Activated T-helper 2 cell treated with anti-CD3 and anti-CD28 coated beads, Interferon-gamma antibody, Interleukin-2, Interleukin-4, amounts not matched to agents 10 μg/mL and 5 μg/mL and 100 μg/mL, durations not matched to agents 14 hours and 24 hours and 36 hours (primary cell): Measurements from ENCODE around the gene HOXA13. TPM values are rescaled to one million over a fixed set of nuclear protein-coding genes. Genes with fewer than 3 reads are reported as not detected.
A peak's percentile ranks its signal among the peaks of the same experiment; 100 is the strongest.

Experiments used
- DNase-seq: peaks from one replicate; pipeline ENCODE4 v3.0.0; 2021; ENCODE audit warnings: low spot score
- H3K27ac Mint-ChIP-seq: one replicate; pipeline ENCODE4 v1.8.0; 2021; ENCODE audit warnings: mixed read lengths
- H3K27me3 Mint-ChIP-seq: one replicate; pipeline ENCODE4 v1.8.0; 2021; ENCODE audit warnings: low read depth, mixed read lengths
- H3K36me3 Mint-ChIP-seq: one replicate; pipeline ENCODE4 v1.8.0; 2021; ENCODE audit warnings: low read depth, mixed read lengths
- H3K4me1 Mint-ChIP-seq: one replicate; pipeline ENCODE4 v1.8.0; 2021; ENCODE audit warnings: low read depth, mixed read lengths
- H3K4me3 Mint-ChIP-seq: one replicate; pipeline ENCODE4 v1.8.0; 2021; ENCODE audit warnings: low read depth, mild to moderate bottlenecking, moderate library complexity, mixed read lengths
- H3K9me3 Mint-ChIP-seq: one replicate; pipeline ENCODE4 v1.8.0; 2021; ENCODE audit warnings: mixed read lengths
- intact Hi-C: fragments of 100-400 bp; cut with micrococcal nuclease; formaldehyde crosslinking; loops from one replicate; pipeline ENCODE4 v1.15.1; 2023
- total RNA-seq: library from RNA; stranded (reverse); gene quantifications from 2 replicates; pipeline ENCODE4 v1.2.3, GENCODE V29; 2022

Gene HOXA13
- total RNA-seq, result not detected in 2 replicates

DNA sequence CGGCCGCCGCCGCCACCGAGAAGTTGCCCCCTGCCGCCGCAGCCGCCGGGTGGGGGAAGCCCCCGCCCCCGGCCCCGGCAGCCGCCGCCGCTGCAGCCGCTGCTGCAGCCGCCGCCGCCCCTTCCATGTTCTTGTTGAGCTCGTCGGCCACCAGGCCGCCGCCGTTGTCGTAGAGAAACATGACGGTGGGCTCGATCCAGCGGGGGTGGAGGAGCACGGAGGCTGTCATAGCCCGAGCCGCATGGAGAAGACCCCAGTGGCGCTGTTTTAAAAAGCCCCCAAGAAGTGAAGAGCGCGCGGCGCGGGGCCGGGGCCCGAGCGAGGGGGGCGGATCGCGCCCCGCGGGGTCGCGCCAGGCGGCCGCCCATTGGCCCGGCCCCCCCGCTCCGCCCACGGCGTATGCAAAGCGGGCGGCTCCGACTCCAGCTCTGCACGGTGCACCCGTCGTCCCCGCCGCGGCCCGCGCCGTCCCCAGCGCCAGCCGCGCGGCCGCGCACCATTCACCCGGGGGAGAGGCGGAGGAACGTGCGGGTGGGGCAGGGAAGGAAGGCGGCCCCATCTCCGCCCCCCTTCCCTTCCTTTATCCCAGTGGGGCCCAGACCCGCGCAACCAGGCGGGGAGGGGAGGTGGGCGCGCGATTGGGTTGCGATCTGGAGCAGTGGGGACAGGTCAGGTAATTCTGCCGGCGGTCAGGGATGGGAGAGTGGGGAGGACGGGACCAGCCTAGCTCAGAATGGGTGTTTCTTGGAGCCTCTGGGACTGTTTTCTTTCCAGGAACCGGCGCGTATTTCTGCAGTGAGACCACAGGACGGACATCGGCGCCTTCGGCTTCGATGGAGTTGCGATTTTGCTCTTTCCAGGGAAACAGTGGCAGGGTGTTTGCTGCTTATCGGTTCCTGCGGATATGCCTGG, at the start of gene HOXA13:
TSS of gene HOXA13 (minus strand) at position 243 of the 912 bp plus-strand sequence. CDS start at position 229, 14 bp downstream.
- peaks cover 6% of the 10 kb centered on the region for H3K4me1 Mint-ChIP-seq
- no peak for DNase-seq
- no peaks in the 10 kb centered on the region for H3K9me3 Mint-ChIP-seq
- intact Hi-C loops, result loop anchor here (2.0 to 10.0 kb wide), 7 partner anchors 13 to 897 kb away; partner anchors contain the start of gene HOXA7
- peaks cover 83% of the 10 kb centered on the region for H3K27me3 Mint-ChIP-seq
- no peaks in the 10 kb centered on the region for H3K36me3 Mint-ChIP-seq
- peak within 1 kb of the TSS; percentile 43 for H3K27ac Mint-ChIP-seq
- H3K4me3 Mint-ChIP-seq, result peak within 1 kb of the TSS; percentile 37

DNA sequence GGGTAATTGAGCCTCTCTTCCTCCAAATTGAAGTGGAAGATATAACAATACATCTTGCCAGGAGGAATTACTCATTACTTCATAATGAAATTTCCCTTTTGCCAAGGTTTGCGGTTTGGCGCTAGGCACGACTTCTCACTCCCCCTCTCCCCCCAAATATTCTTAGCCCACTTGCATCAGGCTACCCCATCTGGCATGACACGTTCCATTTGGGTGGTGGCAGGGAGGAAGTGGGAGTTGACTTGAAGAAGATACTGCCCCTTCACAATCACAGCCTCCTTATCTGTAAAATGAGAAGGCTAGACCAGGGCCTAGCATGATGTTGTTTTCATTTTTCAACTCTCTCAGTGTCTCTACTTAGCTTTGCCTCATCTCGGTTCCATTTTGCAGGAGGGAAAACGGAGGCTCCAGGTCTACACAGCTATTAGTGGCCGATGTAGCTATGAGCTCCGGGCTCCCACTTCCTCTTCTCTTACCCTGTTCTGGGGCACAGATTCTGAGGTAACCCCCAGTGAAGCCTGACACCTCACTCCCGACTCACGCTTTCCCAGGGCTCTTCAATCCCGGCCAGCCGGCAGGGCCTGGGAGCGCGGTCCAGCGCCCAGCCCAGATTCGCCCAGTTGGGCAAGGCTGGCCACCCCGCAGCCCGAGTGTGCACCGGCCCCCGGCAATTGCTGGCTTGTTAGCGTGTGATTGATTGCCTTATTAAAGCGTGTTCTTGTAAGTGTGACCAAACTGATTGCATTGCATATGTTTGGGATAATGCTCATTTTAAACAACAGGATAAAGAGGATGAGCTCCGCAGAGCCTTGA, 49.2 kb upstream of the HOXA13 start:
- Mint-ChIP-seq H3K4me1 (no peaks in the 10 kb centered on the region), H3K4me3 (no peak overlapping the region), H3K27ac (no peak overlapping the region), H3K27me3 (peaks cover 74% of the 10 kb centered on the region), H3K9me3 (no peaks in the 10 kb centered on the region), H3K36me3 (no peaks in the 10 kb centered on the region)
- DNase-seq, result no peak
- intact Hi-C loops, result loop anchor here (10.0 kb wide), 2 partner anchors 394 to 1706 kb away; partner anchors contain the start of gene TRIL

- intact Hi-C loops, result loop anchor here (10.0 kb wide), 2 partner anchors 394 to 1706 kb away; partner anchors contain the start of gene TRIL
These were observed 48.5 kb upstream of the HOXA13 start for GRCh38 chr7:27248427-27248806.

GRCh38 chr7:27247452-27248426, 47.8 kb upstream of the HOXA13 start:
- H3K9me3 Mint-ChIP-seq, result no peaks in the 10 kb centered on the region
- H3K36me3 Mint-ChIP-seq, result no peaks in the 10 kb centered on the region
- intact Hi-C loops, result loop anchor here (10.0 kb wide), 2 partner anchors 393 to 1707 kb away; partner anchors contain the start of gene TRIL
- H3K27ac Mint-ChIP-seq, result no peak overlapping the region
- peaks cover 70% of the 10 kb centered on the region for H3K27me3 Mint-ChIP-seq
- H3K4me1 Mint-ChIP-seq, result no peaks in the 10 kb centered on the region
- DNase-seq, result no peak
- H3K4me3 Mint-ChIP-seq, result no peak overlapping the region

More at GRCh38 chr7:27248427-27248806, 48.5 kb upstream of the HOXA13 start:
- DNase-seq, result no peak
- no peak overlapping the region for H3K4me3 Mint-ChIP-seq
- H3K9me3 Mint-ChIP-seq, result no peaks in the 10 kb centered on the region
- no peaks in the 10 kb centered on the region for H3K4me1 Mint-ChIP-seq
- no peaks in the 10 kb centered on the region for H3K36me3 Mint-ChIP-seq
- peaks cover 74% of the 10 kb centered on the region for H3K27me3 Mint-ChIP-seq
- no peak overlapping the region for H3K27ac Mint-ChIP-seq

- Mint-ChIP-seq H3K4me3 (no peak overlapping the region), H3K4me1 (peaks cover 1% of the 10 kb centered on the region), H3K9me3 (no peaks in the 10 kb centered on the region), H3K36me3 (no peaks in the 10 kb centered on the region), H3K27me3 (peaks cover 70% of the 10 kb centered on the region), H3K27ac (peak overlapping the region; percentile 33)
- DNase-seq, result no peak
- intact Hi-C loops, result loop anchor here (10.0 kb wide), 2 partner anchors 392 to 1708 kb away; partner anchors contain the start of gene TRIL
These were observed 47.1 kb upstream of the HOXA13 start for GRCh38 chr7:27247000-27247399.

DNA sequence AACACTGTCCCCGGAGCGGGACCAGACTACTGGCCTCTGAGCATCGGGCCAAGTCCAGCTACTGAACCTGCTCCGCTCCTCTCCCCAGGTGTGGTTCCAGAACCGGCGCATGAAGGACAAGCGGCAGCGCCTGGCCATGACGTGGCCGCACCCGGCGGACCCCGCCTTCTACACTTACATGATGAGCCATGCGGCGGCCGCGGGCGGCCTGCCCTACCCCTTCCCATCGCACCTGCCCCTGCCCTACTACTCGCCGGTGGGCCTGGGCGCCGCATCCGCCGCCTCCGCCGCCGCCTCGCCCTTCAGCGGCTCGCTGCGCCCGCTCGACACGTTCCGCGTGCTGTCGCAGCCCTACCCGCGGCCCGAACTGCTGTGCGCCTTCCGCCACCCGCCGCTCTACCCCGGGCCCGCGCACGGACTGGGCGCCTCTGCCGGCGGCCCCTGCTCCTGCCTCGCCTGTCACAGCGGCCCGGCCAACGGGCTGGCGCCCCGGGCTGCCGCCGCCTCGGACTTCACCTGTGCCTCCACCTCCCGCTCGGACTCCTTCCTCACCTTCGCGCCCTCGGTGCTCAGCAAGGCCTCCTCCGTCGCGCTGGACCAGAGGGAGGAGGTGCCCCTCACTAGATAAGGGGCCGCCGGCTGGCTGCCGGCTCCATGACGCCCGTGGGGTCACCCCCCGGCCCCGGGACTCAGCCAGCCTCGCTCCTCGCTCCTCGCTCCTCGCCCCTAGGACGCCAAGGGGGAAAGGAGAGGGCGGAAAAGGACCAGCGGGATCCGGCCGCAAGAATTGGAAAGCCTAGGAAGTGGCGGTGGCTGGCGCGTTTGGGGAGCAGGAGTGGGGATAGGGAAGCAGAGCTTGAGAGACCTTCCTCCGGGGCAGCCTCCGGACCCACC, 46.2 kb upstream of the HOXA13 start:
- intact Hi-C loops, result loop anchor here (2.0 to 10.0 kb wide), 3 partner anchors 49 to 1709 kb away; partner anchors contain the start of gene TRIL
- no peak for DNase-seq

GRCh38 chr7:27245124-27245797, 45.4 kb upstream of the HOXA13 start:
- intact Hi-C loops, result loop anchor here (2.0 to 10.0 kb wide), 3 partner anchors 48 to 1710 kb away; partner anchors contain the start of gene TRIL
- Mint-ChIP-seq H3K27ac (no peak overlapping the region), H3K9me3 (no peaks in the 10 kb centered on the region), H3K36me3 (no peaks in the 10 kb centered on the region), H3K4me1 (peaks cover 1% of the 10 kb centered on the region), H3K4me3 (no peak overlapping the region), H3K27me3 (peaks cover 75% of the 10 kb centered on the region)
- no peak for DNase-seq

More for the DNA sequence above, 46.2 kb upstream of the HOXA13 start:
- Mint-ChIP-seq H3K4me3 (no peak overlapping the region), H3K27me3 (peaks cover 75% of the 10 kb centered on the region), H3K36me3 (no peaks in the 10 kb centered on the region), H3K9me3 (no peaks in the 10 kb centered on the region), H3K27ac (no peak overlapping the region), H3K4me1 (peaks cover 1% of the 10 kb centered on the region)

DNA sequence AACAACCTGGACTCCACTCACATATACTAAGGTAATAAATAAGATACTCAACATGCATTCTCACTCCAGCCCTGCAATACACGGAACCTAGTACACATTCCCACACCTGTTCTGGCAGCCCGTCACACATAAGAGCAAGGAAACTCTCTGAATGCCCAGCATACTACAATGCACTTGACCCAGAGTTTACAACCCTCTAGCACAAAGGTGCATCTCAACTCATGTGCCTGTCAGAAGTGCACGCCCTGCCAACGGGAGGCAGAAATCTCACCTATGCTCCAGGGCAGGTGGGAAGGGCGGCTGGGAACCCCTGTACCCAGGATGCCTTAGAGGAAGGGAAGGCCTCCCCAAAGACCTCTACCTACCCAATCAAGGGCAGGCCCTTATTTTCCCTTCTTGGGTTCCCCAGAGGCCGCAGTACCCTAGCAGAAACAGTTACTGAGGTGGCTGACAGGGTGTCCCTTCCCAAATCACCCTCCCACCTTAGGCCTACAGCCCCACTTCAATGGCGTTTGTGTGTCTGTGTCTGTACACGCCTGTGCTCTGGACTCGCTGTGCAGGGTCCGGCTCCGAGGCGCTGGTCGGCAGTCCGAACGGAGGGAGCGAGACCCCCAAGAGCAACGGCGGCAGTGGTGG, 44.7 kb upstream of the HOXA13 start:
- Mint-ChIP-seq H3K36me3 (no peaks in the 10 kb centered on the region), H3K9me3 (no peaks in the 10 kb centered on the region), H3K27ac (no peak overlapping the region), H3K4me3 (no peak overlapping the region), H3K4me1 (peaks cover 1% of the 10 kb centered on the region), H3K27me3 (peaks cover 74% of the 10 kb centered on the region)
- no peak for DNase-seq
- intact Hi-C loops, result loop anchor here (2.0 to 10.0 kb wide), 5 partner anchors 48 to 1710 kb away; partner anchors contain the start of gene TRIL

GRCh38 chr7:27243340-27244163, 43.7 kb upstream of the HOXA13 start:
- H3K27ac Mint-ChIP-seq, result peak overlapping the region; percentile 35
- H3K27me3 Mint-ChIP-seq, result peaks cover 73% of the 10 kb centered on the region
- H3K9me3 Mint-ChIP-seq, result no peaks in the 10 kb centered on the region
- H3K36me3 Mint-ChIP-seq, result no peaks in the 10 kb centered on the region
- no peak overlapping the region for H3K4me3 Mint-ChIP-seq
- no peak for DNase-seq
- peaks cover 1% of the 10 kb centered on the region for H3K4me1 Mint-ChIP-seq
- intact Hi-C loops, result loop anchor here (2.0 to 10.0 kb wide), 6 partner anchors 47 to 1711 kb away; partner anchors contain the start of genes HOXA7 and TRIL
